Activated CD4-positive, alpha-beta T cell treated with anti-CD3 and anti-CD28 coated beads, Interleukin-2, Interleukin-4, amounts not matched to agents 100 ng/mL and 50 ng/mL, durations not matched to agents 16 hours and 8 hours (primary cell): Measurements from ENCODE around the gene ZYG11B.
"Not testable (repeated sequence)": the region's sequence is repeated elsewhere in the genome, so short reads cannot be mapped to it uniquely, and the experiment has no call there.

Experiments used
- DNase-seq: peaks from one replicate; pipeline ENCODE4 v3.0.0-alpha.2; 2020; ENCODE audit warnings: low spot score

ZYG11B gene

GRCh38 chr1:52756020-52756419 lies 29.8 kb downstream of the ZYG11B start:
- DNase-seq = no peak

- no peak for DNase-seq
Observed at GRCh38 chr1:52759908-52760307, 33.7 kb downstream of the ZYG11B start.

- no peak for DNase-seq
Observed at GRCh38 chr1:52767596-52768280, 41.5 kb downstream of the ZYG11B start.

GRCh38 chr1:52769346-52770033 lies 43.2 kb downstream of the ZYG11B start:
- no peak for DNase-seq

GRCh38 chr1:52771384-52771783 lies 45.1 kb downstream of the ZYG11B start:
- DNase-seq = no peak

GRCh38 chr1:52786148-52786547 lies 59.9 kb downstream of the ZYG11B start:
- no peak for DNase-seq

GRCh38 chr1:52790429-52790828 lies 64.2 kb downstream of the ZYG11B start:
- DNase-seq = not testable (repeated sequence)

GRCh38 chr1:52792036-52792435 lies 65.8 kb downstream of the ZYG11B start:
- DNase-seq = no peak

- not testable (repeated sequence) for DNase-seq
Observed at GRCh38 chr1:52793717-52794116, 67.5 kb downstream of the ZYG11B start.

- no peak for DNase-seq
Observed at GRCh38 chr1:52795464-52795863, 69.2 kb downstream of the ZYG11B start.

GRCh38 chr1:52798331-52798730 lies 72.1 kb downstream of the ZYG11B start:
- DNase-seq = no peak

- DNase-seq = no peak
Observed at GRCh38 chr1:52801011-52801410, 74.8 kb downstream of the ZYG11B start.

GRCh38 chr1:52804083-52804482 lies 77.8 kb downstream of the ZYG11B start:
- DNase-seq = not testable (repeated sequence)

GRCh38 chr1:52814465-52814864 lies 88.2 kb downstream of the ZYG11B start:
- DNase-seq = no peak

GRCh38 chr1:52820830-52821229 lies 94.6 kb downstream of the ZYG11B start:
- DNase-seq = not testable (repeated sequence)

- no peak for DNase-seq
Observed at GRCh38 chr1:52825868-52826267, 99.6 kb downstream of the ZYG11B start.

GRCh38 chr1:52834798-52835197 lies 108.5 kb downstream of the ZYG11B start:
- no peak for DNase-seq

GRCh38 chr1:52836035-52836434 lies 109.8 kb downstream of the ZYG11B start:
- DNase-seq = no peak

- DNase-seq = not testable (repeated sequence)
Observed at GRCh38 chr1:52839175-52839574, 112.9 kb downstream of the ZYG11B start.

GRCh38 chr1:52842643-52843310 lies 116.5 kb downstream of the ZYG11B start, which contains the start of gene ZYG11A:
ZYG11A (plus strand) TSS chr1:52842760; CDS start chr1:52842884, 124 bp downstream.
- DNase-seq = peak; percentile 72

GRCh38 chr1:52845119-52845518 lies 118.9 kb downstream of the ZYG11B start:
- not testable (repeated sequence) for DNase-seq

GRCh38 chr1:52848423-52848822 lies 122.2 kb downstream of the ZYG11B start:
- no peak for DNase-seq

GRCh38 chr1:52850951-52851350 lies 124.7 kb downstream of the ZYG11B start:
- no peak for DNase-seq
